ENCODE measurements around the gene RIT2. TPM values are rescaled to one million over a fixed set of nuclear protein-coding genes. Genes with fewer than 3 reads are reported as not detected.

RIT2 gene
- polyA plus RNA-seq, 1 donor from 2014 or later: 1.1 TPM

DNA sequence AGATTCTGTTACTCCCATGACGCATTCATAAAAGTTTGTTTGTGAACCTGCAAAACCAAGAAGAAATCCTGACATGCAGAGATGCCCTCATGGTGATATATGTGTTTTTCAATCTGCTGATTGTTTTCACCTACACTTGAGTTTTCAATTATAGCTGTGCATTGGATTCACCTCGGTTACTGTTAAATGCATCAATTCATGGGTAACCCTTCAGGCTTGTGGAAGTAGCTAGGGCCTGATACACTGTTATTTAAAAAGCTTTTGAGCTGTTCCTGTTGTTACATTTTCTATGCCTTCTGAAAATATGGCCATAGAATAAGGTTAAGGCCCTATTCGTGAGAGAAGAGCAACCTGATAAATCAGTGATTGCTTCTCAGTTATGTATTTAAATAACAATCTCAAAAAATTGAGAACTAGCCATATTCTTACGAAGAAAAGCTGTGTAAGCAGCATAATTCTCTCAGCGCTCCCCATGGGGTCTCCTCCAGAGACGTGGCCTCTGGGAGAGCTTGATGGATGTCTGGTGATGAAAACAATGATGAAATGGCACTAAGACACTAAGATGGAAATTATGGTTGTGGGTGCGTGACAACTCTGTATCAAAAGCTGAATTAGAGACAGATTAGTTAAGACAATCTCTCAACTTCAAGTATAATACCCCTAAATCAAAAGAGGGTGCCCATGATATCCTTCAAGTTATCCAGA, 60.5 kb downstream of the RIT2 start:
- Histone ChIP-seq H4K20me1 (ENCODE audit: insufficient read depth) (no peaks in the 10 kb centered on the region), H3K79me2 (replicated peaks; ENCODE audit: insufficient read depth, low read length) (no peaks in the 10 kb centered on the region), H2AFZ (ENCODE audit: low read depth, low read length) (no peak overlapping the region), H3K36me3 (ENCODE audit: insufficient read depth, low read length) (no peaks in the 10 kb centered on the region), H3K9me2 (ENCODE audit: insufficient read depth, low read length) (no peaks in the 10 kb centered on the region), H3K4me3 (ENCODE audit: low read length) (peak overlapping the region; percentile 13), H3F3A (ENCODE audit: insufficient read depth, low read length, poor library complexity, severe bottlenecking) (no peaks in the 10 kb centered on the region), H3K27ac (ENCODE audit: low read length) (peak overlapping the region; percentile 64), H3K4me2 (ENCODE audit: low read length) (peak overlapping the region; percentile 18), H3K27me3 (ENCODE audit: insufficient read depth, low read depth, low read length) (no peaks in the 10 kb centered on the region), H3K9ac (ENCODE audit: low read length) (no peak overlapping the region), H3K9me3 (ENCODE audit: low read length) (no peaks in the 10 kb centered on the region)
- TF ChIP-seq POLR2AphosphoS5 (IDR thresholded peaks at IDR 0.05): peak; percentile 36
- TF ChIP-seq EP300 (conservative IDR thresholded peaks at IDR 0.05; ENCODE audit: poor library complexity, severe bottlenecking): no peak

DNA sequence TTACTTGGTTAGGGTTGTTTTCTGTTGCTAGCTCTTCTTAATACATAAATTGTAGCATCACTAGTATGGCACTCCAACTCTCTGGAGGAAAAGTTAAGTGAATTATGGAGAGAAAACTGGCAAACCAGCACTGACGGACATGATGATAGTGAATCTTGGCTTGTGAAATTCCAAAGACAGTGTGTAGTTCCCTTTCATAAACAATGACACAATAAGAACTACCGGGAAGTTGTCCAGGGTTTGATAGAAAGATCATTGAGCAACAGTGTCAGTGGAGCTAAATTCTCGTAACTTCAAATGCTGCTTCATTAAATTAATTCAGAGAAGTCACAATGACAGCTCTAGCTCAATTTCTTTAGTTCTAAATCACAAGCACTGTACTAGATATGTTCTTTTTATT, 66.5 kb downstream of the RIT2 start:
- Histone ChIP-seq H3K36me3 (ENCODE audit: insufficient read depth, low read length) (no peaks in the 10 kb centered on the region), H3K27ac (ENCODE audit: low read length) (no peak overlapping the region), H3K9ac (ENCODE audit: low read length) (no peak overlapping the region), H3K27me3 (ENCODE audit: insufficient read depth, low read depth, low read length) (no peaks in the 10 kb centered on the region), H4K20me1 (ENCODE audit: insufficient read depth) (no peaks in the 10 kb centered on the region), H3K4me3 (ENCODE audit: low read length) (no peak overlapping the region), H2AFZ (ENCODE audit: low read depth, low read length) (no peak overlapping the region), H3K79me2 (replicated peaks; ENCODE audit: insufficient read depth, low read length) (no peaks in the 10 kb centered on the region), H3F3A (ENCODE audit: insufficient read depth, low read length, poor library complexity, severe bottlenecking) (no peaks in the 10 kb centered on the region), H3K9me3 (ENCODE audit: low read length) (no peaks in the 10 kb centered on the region), H3K9me2 (ENCODE audit: insufficient read depth, low read length) (no peaks in the 10 kb centered on the region), H3K4me2 (ENCODE audit: low read length) (no peak overlapping the region)
- TF ChIP-seq, protein P1, sequence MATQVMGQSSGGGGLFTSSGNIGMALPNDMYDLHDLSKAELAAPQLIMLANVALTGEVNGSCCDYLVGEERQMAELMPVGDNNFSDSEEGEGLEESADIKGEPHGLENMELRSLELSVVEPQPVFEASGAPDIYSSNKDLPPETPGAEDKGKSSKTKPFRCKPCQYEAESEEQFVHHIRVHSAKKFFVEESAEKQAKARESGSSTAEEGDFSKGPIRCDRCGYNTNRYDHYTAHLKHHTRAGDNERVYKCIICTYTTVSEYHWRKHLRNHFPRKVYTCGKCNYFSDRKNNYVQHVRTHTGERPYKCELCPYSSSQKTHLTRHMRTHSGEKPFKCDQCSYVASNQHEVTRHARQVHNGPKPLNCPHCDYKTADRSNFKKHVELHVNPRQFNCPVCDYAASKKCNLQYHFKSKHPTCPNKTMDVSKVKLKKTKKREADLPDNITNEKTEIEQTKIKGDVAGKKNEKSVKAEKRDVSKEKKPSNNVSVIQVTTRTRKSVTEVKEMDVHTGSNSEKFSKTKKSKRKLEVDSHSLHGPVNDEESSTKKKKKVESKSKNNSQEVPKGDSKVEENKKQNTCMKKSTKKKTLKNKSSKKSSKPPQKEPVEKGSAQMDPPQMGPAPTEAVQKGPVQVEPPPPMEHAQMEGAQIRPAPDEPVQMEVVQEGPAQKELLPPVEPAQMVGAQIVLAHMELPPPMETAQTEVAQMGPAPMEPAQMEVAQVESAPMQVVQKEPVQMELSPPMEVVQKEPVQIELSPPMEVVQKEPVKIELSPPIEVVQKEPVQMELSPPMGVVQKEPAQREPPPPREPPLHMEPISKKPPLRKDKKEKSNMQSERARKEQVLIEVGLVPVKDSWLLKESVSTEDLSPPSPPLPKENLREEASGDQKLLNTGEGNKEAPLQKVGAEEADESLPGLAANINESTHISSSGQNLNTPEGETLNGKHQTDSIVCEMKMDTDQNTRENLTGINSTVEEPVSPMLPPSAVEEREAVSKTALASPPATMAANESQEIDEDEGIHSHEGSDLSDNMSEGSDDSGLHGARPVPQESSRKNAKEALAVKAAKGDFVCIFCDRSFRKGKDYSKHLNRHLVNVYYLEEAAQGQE (IDR thresholded peaks at IDR 0.05; ENCODE audit: borderline replicate concordance): no peak
- TF ChIP-seq RAD21 (conservative IDR thresholded peaks at IDR 0.05): no peak
- TF ChIP-seq POLR2AphosphoS5 (IDR thresholded peaks at IDR 0.05): no peak
- TF ChIP-seq SMC3 (conservative IDR thresholded peaks at IDR 0.05; ENCODE audit: poor library complexity): no peak
- TF ChIP-seq MXI1 (conservative IDR thresholded peaks at IDR 0.05; ENCODE audit: poor library complexity, severe bottlenecking): no peak
- no peak for TF ChIP-seq EZH2 (IDR thresholded peaks at IDR 0.05; ENCODE audit: borderline replicate concordance, insufficient read depth, low read length, poor library complexity, severe bottlenecking)
- TF ChIP-seq EP300 (conservative IDR thresholded peaks at IDR 0.05; ENCODE audit: poor library complexity, severe bottlenecking): no peak
- TF ChIP-seq, protein P2, sequence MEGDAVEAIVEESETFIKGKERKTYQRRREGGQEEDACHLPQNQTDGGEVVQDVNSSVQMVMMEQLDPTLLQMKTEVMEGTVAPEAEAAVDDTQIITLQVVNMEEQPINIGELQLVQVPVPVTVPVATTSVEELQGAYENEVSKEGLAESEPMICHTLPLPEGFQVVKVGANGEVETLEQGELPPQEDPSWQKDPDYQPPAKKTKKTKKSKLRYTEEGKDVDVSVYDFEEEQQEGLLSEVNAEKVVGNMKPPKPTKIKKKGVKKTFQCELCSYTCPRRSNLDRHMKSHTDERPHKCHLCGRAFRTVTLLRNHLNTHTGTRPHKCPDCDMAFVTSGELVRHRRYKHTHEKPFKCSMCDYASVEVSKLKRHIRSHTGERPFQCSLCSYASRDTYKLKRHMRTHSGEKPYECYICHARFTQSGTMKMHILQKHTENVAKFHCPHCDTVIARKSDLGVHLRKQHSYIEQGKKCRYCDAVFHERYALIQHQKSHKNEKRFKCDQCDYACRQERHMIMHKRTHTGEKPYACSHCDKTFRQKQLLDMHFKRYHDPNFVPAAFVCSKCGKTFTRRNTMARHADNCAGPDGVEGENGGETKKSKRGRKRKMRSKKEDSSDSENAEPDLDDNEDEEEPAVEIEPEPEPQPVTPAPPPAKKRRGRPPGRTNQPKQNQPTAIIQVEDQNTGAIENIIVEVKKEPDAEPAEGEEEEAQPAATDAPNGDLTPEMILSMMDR (IDR thresholded peaks at IDR 0.05; ENCODE audit: poor library complexity, severe bottlenecking): no peak
- no peak for TF ChIP-seq TAF1 (IDR thresholded peaks at IDR 0.05; ENCODE audit: low read depth)
